Endothelial cell of umbilical vein (primary cell): ENCODE measurements around the gene EFCAB5. TPM values are rescaled to one million over a fixed set of nuclear protein-coding genes. Genes with fewer than 3 reads are reported as not detected.

ENCODE experiments used
- BruUV-seq: library from RNA; stranded (reverse); fragments of 400-500 nt; replicated peaks from 2 replicates; lab custom pipeline; 2021; lab: Mats Ljungman, UMichigan
- CTCF ChIA-PET: fragments of 300-600, 350-600 bp; sonication (Branson Sonifier 250); formaldehyde crosslinking; loops from one replicate; lab custom pipeline; 2021; ENCODE audit warnings: antibody characterized with exemption, inconsistent platforms; lab: Charles Lee
- POLR2A ChIA-PET: fragments of 300-600, 350-600 bp; sonication (Branson Sonifier 250); formaldehyde crosslinking; loops from one replicate; lab custom pipeline; 2021; ENCODE audit warnings: antibody characterized with exemption, inconsistent platforms; lab: Charles Lee
- DNase-seq: peaks from one replicate; pipeline ENCODE4 v3.0.0-alpha.2; 2011; ENCODE audit warnings: low read depth, low spot score
- FAIRE-seq: peaks from 2 replicates; lab custom pipeline; 2011; peaks lifted over from hg19 to GRCh38; lab: Jason Lieb, UNC
- H2AFZ ChIP-seq: 2 replicates; pipeline ENCODE4 v1.6.0; 2012; ENCODE audit warnings: low read depth, low read length, control low read depth, inconsistent platforms
- H3K27ac ChIP-seq: 2 replicates; pipeline ENCODE4 v1.5.1; 2011; ENCODE audit warnings: low read depth, mild to moderate bottlenecking, control low read depth, low read length, moderate library complexity; ENCODE audit not compliant: insufficient read depth
- H3K27me3 ChIP-seq, 2 experiments: 2 replicates each; pipeline versions ENCODE4 v1.6.0 to v1.6.1; 2011; ENCODE audit warnings: low read length in 2 of 2, mixed read lengths in 1 of 2; ENCODE audit not compliant: control insufficient read depth in 2 of 2, insufficient read depth in 2 of 2
- H3K36me3 ChIP-seq, 2 experiments: 2 replicates in 1 of 2; 3 replicates in 1 of 2; pipeline ENCODE4 v1.5.1; 2011; ENCODE audit warnings: low read length in 2 of 2, mild to moderate bottlenecking in 1 of 2, moderate library complexity in 1 of 2; ENCODE audit not compliant: control insufficient read depth in 2 of 2, insufficient read depth in 2 of 2; ENCODE audit errors: extremely low read depth in 1 of 2
- H3K4me1 ChIP-seq: 3 replicates; pipeline ENCODE4 v1.5.1; 2011; ENCODE audit warnings: mild to moderate bottlenecking, low read length; ENCODE audit not compliant: control insufficient read depth, insufficient read depth; ENCODE audit errors: extremely low read depth
- H3K4me2 ChIP-seq: 2 replicates; pipeline ENCODE4 v1.6.1; 2011; ENCODE audit warnings: low read length, control low read depth, mixed read lengths; ENCODE audit not compliant: insufficient read depth
- H3K4me3 ChIP-seq, 3 experiments: fragments of 200-600 bp in 1 of 3; sonication (generic), shearing (Covaris generic) in 1 of 3; replicated peaks in 1 of 3; 2 replicates each; pipeline ENCODE4 v1.5.1; 2011 to 2016; ENCODE audit warnings: control low read depth in 3 of 3, low read length in 3 of 3, mild to moderate bottlenecking in 2 of 3, inconsistent platforms in 1 of 3, low read depth in 1 of 3, moderate library complexity in 1 of 3; ENCODE audit not compliant: insufficient read depth in 1 of 3
- H3K79me2 ChIP-seq: 2 replicates; pipeline ENCODE4 v1.6.0; 2012; ENCODE audit warnings: low read length, inconsistent platforms; ENCODE audit not compliant: control insufficient read depth, insufficient read depth
- H3K9ac ChIP-seq: replicated peaks from 2 replicates; pipeline ENCODE3; 2011; ENCODE audit warnings: low read length, control low read depth; ENCODE audit not compliant: insufficient read depth; ENCODE audit errors: extremely low read depth
- H3K9me1 ChIP-seq: replicated peaks from 3 replicates; pipeline ENCODE4 v1.6.0; 2011; ENCODE audit warnings: mild to moderate bottlenecking, low read length; ENCODE audit not compliant: control insufficient read depth, insufficient read depth; ENCODE audit errors: extremely low read depth
- H3K9me3 ChIP-seq: replicated peaks from 2 replicates; pipeline ENCODE4 v1.5.1; 2012; ENCODE audit warnings: low read length, inconsistent platforms; ENCODE audit not compliant: control insufficient read depth, insufficient read depth
- H4K20me1 ChIP-seq: replicated peaks from 2 replicates; pipeline ENCODE3; 2011; ENCODE audit warnings: mild to moderate bottlenecking, low read length; ENCODE audit not compliant: control insufficient read depth, insufficient read depth; ENCODE audit errors: extremely low read depth
- CTCF ChIP-seq, 2 donors: IDR thresholded peaks; 1 replicate in 1 of 2; 2 replicates in 1 of 2; pipeline ENCODE4 v1.5.1; 2011; ENCODE audit warnings: low read length in 2 of 2, mild to moderate bottlenecking in 2 of 2, moderate library complexity in 2 of 2, control low read depth in 1 of 2, inconsistent platforms in 1 of 2, low read depth in 1 of 2; ENCODE audit not compliant: insufficient read depth in 1 of 2; ENCODE audit errors: extremely low read depth in 1 of 2
- EZH2 ChIP-seq: IDR thresholded peaks from 2 replicates; pipeline ENCODE4 v1.6.1; 2012; ENCODE audit warnings: borderline replicate concordance, low read depth, mild to moderate bottlenecking, moderate library complexity, low read length, inconsistent platforms; ENCODE audit not compliant: severe bottlenecking
- FOS ChIP-seq: IDR thresholded peaks from 2 replicates; pipeline ENCODE4 v1.6.1; 2011; ENCODE audit warnings: mild to moderate bottlenecking, low read length, moderate library complexity, borderline replicate concordance; ENCODE audit not compliant: insufficient read depth
- GATA2 ChIP-seq: IDR thresholded peaks from 2 replicates; pipeline ENCODE4 v1.7.0; 2011; ENCODE audit warnings: low read depth, mild to moderate bottlenecking, moderate library complexity, mixed read lengths, low read length; ENCODE audit not compliant: insufficient read length, insufficient read depth
- JUN ChIP-seq: IDR thresholded peaks from 2 replicates; pipeline ENCODE4 v1.6.1; 2011; ENCODE audit warnings: borderline replicate concordance, low read depth; ENCODE audit not compliant: insufficient read length, insufficient read depth
- MAX ChIP-seq: IDR thresholded peaks from 2 replicates; pipeline ENCODE4 v1.6.1; 2011; ENCODE audit not compliant: insufficient read depth, insufficient read length
- MYC ChIP-seq: IDR thresholded peaks from one replicate; pipeline ENCODE4 v1.6.1; 2011; ENCODE audit warnings: mild to moderate bottlenecking, low read depth, low read length
- POLR2A ChIP-seq: IDR thresholded peaks from 2 replicates; pipeline ENCODE4 v1.6.1; 2012; ENCODE audit warnings: low read depth, mild to moderate bottlenecking, control low read depth, low read length
- dilution Hi-C: fragments of 300-500 bp; cut with MboI; formaldehyde crosslinking; loops from one replicate; pipeline ENCODE4 v1.15.0; 2019; ENCODE audit warnings: low sequenced_read_pairs; ENCODE audit not compliant: extremely low pct_ligation_motif_present
- intact Hi-C: fragments of 100-400 bp; cut with micrococcal nuclease; formaldehyde crosslinking; loops from one replicate; pipeline ENCODE4 v1.10.0; 2022
- polyA plus RNA-seq, 4 experiments: library from polyadenylated mRNA; depleted of rRNA in 3 of 4; stranded (reverse) in 3 of 4; unstranded in 1 of 4; fragments of >200 nt; gene quantifications; 2 replicates each; pipeline versions ENCODE4 v1.2.1 to v1.2.3, GENCODE V29; 2011 to 2012; ENCODE audit warnings: missing spikeins in 1 of 4
- total RNA-seq: library from RNA; stranded (reverse); gene quantifications from 2 replicates; pipeline ENCODE4 v1.2.3, GENCODE V29; 2021

EFCAB5 gene
- total and polyA plus RNA-seq, 2 donors (not counting 3 experiments of a cell fraction or from before 2014, with no cell fraction given) = 0.04 to 0.40 TPM

DNA sequence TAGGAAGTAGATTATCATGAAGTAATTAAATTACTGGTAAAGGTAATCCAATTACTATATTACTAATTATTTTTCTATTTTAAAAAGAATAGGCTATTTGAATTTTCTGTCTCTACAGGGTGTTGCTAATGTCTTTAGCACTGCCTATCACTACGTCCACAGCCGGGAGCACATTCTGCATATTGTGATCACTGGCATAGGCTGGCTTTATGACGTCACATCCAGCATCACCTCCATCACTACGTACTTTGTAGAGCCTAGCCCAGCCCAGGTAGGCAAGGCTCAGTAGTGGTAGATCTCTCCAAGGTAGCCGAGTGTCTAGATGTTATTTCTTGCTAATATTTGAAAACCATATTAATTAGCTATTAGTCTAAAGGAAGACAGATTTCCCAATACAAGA is 141.3 kb downstream of the EFCAB5 start:
- dilution Hi-C loops = no loop called here
- Histone ChIP-seq H3K4me3 (no peak overlapping the region), H3K9me1 (no peaks in the 10 kb centered on the region), H3K9me3 (no peaks in the 10 kb centered on the region), H4K20me1 (no peaks in the 10 kb centered on the region), H3K79me2 (no peaks in the 10 kb centered on the region), H3K4me1 (no peaks in the 10 kb centered on the region), H3K27ac (no peak overlapping the region), H3K27me3 (peaks cover 19 to 26% of the 10 kb centered on the region in 2 experiments), H3K36me3 (no peaks in the 10 kb centered on the region), H2AFZ (no peak overlapping the region), H3K4me2 (no peak overlapping the region), H3K9ac (no peak overlapping the region)
- BruUV-seq = no TSS peak
- TF ChIP-seq CTCF (IDR thresholded peaks at IDR 0.05; ENCODE audit: extremely low read depth in 1 of 2, insufficient read depth in 1 of 2, low read depth in 1 of 2, low read length in 2 of 2) (no peak), GATA2 (no peak), MYC (no peak), JUN (no peak), POLR2A (no peak), FOS (no peak), EZH2 (no peak), MAX (no peak)
- no peak for DNase-seq
- ChIA-PET CTCF (interaction anchor here (3.5 kb wide), 1 partner anchor 10 kb away, joined by 39 read pairs; no protein-coding TSS in a partner anchor), POLR2A (no interaction called here)
- intact Hi-C loops = no loop called here
- FAIRE-seq = no peak
